ENCODE data around the gene ETNK1. TPM values are rescaled to one million over a fixed set of nuclear protein-coding genes. Genes with fewer than 3 reads are reported as not detected.

ETNK1 gene
- polyA plus RNA-seq, 1 experiment, result 22.8 TPM

- Histone ChIP-seq H3K4me3 (ENCODE audit: low read depth, low read length) (no peak overlapping the region), H3K27ac (ENCODE audit: low read depth, low read length) (no peak overlapping the region), H3K9me3 (ENCODE audit: control insufficient read depth, insufficient read depth, low read length) (no peaks in the 10 kb centered on the region), H3K27me3 (ENCODE audit: control insufficient read depth, insufficient read depth, low read length) (no peaks in the 10 kb centered on the region)
- no peak for DNase-seq (ENCODE audit: low read depth, low spot score)
- no peak for TF ChIP-seq CTCF (IDR thresholded peaks at IDR 0.05; ENCODE audit: low read depth, low read length)
- POLR2A ChIA-PET, result no interaction called here
- CTCF ChIA-PET, result no interaction called here
Measured at GRCh38 chr12:22715254-22715653, 90.3 kb downstream of the ETNK1 start.

GRCh38 chr12:22719745-22720144, 94.8 kb downstream of the ETNK1 start:
- no peak overlapping the region for H3K27ac ChIP-seq (ENCODE audit: low read depth, low read length)
- no peaks in the 10 kb centered on the region for H3K27me3 ChIP-seq (ENCODE audit: control insufficient read depth, insufficient read depth, low read length)
- CTCF ChIA-PET, result no interaction called here
- H3K9me3 ChIP-seq (ENCODE audit: control insufficient read depth, insufficient read depth, low read length), result no peaks in the 10 kb centered on the region
- H3K4me3 ChIP-seq (ENCODE audit: low read depth, low read length), result no peak overlapping the region
- DNase-seq (ENCODE audit: low read depth, low spot score), result no peak
- POLR2A ChIA-PET, result no interaction called here
- no peak for TF ChIP-seq CTCF (IDR thresholded peaks at IDR 0.05; ENCODE audit: low read depth, low read length)

GRCh38 chr12:22722081-22722480, 97.1 kb downstream of the ETNK1 start:
- CTCF ChIA-PET, result no interaction called here
- Histone ChIP-seq H3K27me3 (ENCODE audit: control insufficient read depth, insufficient read depth, low read length) (peaks cover 2% of the 10 kb centered on the region), H3K27ac (ENCODE audit: low read depth, low read length) (no peak overlapping the region), H3K4me3 (ENCODE audit: low read depth, low read length) (no peak overlapping the region), H3K9me3 (ENCODE audit: control insufficient read depth, insufficient read depth, low read length) (no peaks in the 10 kb centered on the region)
- POLR2A ChIA-PET, result no interaction called here
- DNase-seq (ENCODE audit: low read depth, low spot score), result no peak
- no peak for TF ChIP-seq CTCF (IDR thresholded peaks at IDR 0.05; ENCODE audit: low read depth, low read length)

- POLR2A ChIA-PET, result no interaction called here
- Histone ChIP-seq H3K9me3 (ENCODE audit: control insufficient read depth, insufficient read depth, low read length) (no peaks in the 10 kb centered on the region), H3K4me3 (ENCODE audit: low read depth, low read length) (no peak overlapping the region), H3K27ac (ENCODE audit: low read depth, low read length) (no peak overlapping the region), H3K27me3 (ENCODE audit: control insufficient read depth, insufficient read depth, low read length) (peaks cover 2% of the 10 kb centered on the region)
- no peak for TF ChIP-seq CTCF (IDR thresholded peaks at IDR 0.05; ENCODE audit: low read depth, low read length)
- no peak for DNase-seq (ENCODE audit: low read depth, low spot score)
- CTCF ChIA-PET, result no interaction called here
Measured at GRCh38 chr12:22722779-22723178, 97.8 kb downstream of the ETNK1 start.

- no peak overlapping the region for H3K4me3 ChIP-seq (ENCODE audit: low read depth, low read length)
- H3K27ac ChIP-seq (ENCODE audit: low read depth, low read length), result no peak overlapping the region
- no peak for DNase-seq (ENCODE audit: low read depth, low spot score)
- no peak for TF ChIP-seq CTCF (IDR thresholded peaks at IDR 0.05; ENCODE audit: low read depth, low read length)
- CTCF ChIA-PET, result no interaction called here
- POLR2A ChIA-PET, result no interaction called here
- H3K9me3 ChIP-seq (ENCODE audit: control insufficient read depth, insufficient read depth, low read length), result no peaks in the 10 kb centered on the region
- H3K27me3 ChIP-seq (ENCODE audit: control insufficient read depth, insufficient read depth, low read length), result peaks cover 2% of the 10 kb centered on the region
Measured at GRCh38 chr12:22728987-22729386, 104.0 kb downstream of the ETNK1 start.

Measured in AG04450 (cell line).